ENCODE measurements around the gene PHC2. TPM values are rescaled to one million over a fixed set of nuclear protein-coding genes. Genes with fewer than 3 reads are reported as not detected.
"Not testable (repeated sequence)": the region's sequence is repeated elsewhere in the genome, so short reads cannot be mapped to it uniquely, and the experiment has no call there.

The PHC2 gene
- total RNA-seq, 1 experiment from 2014 or later: 137 TPM

DNA sequence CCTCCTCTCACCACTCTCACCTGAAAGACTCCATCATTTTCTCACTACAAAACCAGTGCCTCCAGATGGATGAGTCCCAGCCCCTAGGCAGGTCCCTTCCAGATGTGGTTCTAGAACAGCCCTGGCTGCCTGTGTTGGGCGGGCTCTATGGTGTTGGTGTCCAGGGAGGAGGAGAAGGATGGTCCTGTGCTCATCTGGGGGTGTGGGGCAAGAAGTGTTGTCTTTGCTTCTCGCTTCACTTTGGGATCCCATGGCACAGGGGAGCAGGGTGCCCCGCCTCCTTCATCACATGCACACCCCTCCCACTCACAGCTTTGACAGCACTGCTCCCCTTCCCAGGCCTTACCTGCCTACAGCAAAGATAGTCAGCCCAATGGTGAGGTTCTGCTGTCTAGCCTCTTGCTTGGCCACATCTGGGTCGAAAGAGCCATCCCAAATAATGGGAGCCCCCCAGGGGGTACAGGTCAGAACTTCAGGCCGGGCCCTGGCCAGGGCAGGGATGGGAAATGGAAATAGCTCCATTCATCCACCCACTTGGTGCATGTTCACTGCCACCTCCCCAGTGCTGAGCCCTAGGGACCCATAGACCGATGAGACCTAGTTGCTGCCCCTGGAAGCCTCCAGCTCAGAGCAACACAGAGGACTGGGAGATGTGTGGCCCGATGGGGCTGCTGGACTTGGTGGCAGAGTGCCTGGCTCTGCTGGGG lies 119.0 kb downstream of the PHC2 start:
- CTCF ChIA-PET: interaction anchor here (5.4 kb wide), 1 partner anchor 15 kb away, joined by 33 read pairs; no protein-coding TSS in a partner anchor
- POLR2A ChIA-PET: no interaction called here
- no TSS peak for BruUV-seq (replicated peaks)

DNA sequence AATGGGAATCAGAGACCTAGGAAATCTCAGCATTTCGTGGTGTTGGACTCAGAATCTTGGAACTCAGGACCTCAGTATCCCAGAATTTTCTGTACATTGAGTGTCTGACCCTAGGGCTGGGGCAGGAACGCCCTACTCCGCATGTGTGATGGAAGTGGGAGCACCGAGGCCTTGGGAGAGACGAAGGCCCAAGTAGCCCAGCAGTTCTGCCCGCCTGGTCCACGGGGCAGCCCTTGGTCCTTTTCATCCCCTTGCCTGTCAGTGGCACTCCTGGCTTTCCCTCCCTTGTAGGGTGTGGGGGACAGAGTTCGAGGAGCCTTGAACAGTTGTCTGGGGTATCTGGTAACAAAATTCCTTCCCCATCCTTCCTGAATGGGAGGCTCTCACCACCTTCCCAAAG lies 120.2 kb downstream of the PHC2 start:
- no TSS peak for BruUV-seq (replicated peaks)
- Mint-ChIP-seq H3K9me3 (ENCODE audit: unreplicated experiment) (no peaks in the 10 kb centered on the region), H3K27me3 (ENCODE audit: insufficient read depth, unreplicated experiment) (no peaks in the 10 kb centered on the region), H3K36me3 (ENCODE audit: insufficient read depth, unreplicated experiment) (no peaks in the 10 kb centered on the region), H3K4me1 (ENCODE audit: insufficient read depth, unreplicated experiment) (no peaks in the 10 kb centered on the region), H3K27ac (ENCODE audit: low read depth, unreplicated experiment) (no peak overlapping the region), H3K4me3 (ENCODE audit: unreplicated experiment) (no peak overlapping the region)
- intact Hi-C loops (cut with micrococcal nuclease): no loop called here
- POLR2A ChIA-PET: no interaction called here
- DNase-seq (ENCODE audit: unreplicated experiment): no peak
- no peak for TF ChIP-seq CTCF (IDR thresholded peaks at IDR 0.05; ENCODE audit: unreplicated experiment)
- CTCF ChIA-PET: interaction anchor here (0.9 to 5.4 kb wide), 2 partner anchors 14 to 22 kb away, joined by 3 to 33 read pairs; no protein-coding TSS in a partner anchor

More for the DNA sequence above, 119.0 kb downstream of the PHC2 start:
- intact Hi-C loops (cut with micrococcal nuclease): no loop called here
- no peak for TF ChIP-seq CTCF (IDR thresholded peaks at IDR 0.05; ENCODE audit: unreplicated experiment)
- Mint-ChIP-seq H3K9me3 (ENCODE audit: unreplicated experiment) (no peaks in the 10 kb centered on the region), H3K36me3 (ENCODE audit: insufficient read depth, unreplicated experiment) (no peaks in the 10 kb centered on the region), H3K4me1 (ENCODE audit: insufficient read depth, unreplicated experiment) (no peaks in the 10 kb centered on the region), H3K27ac (ENCODE audit: low read depth, unreplicated experiment) (no peak overlapping the region), H3K27me3 (ENCODE audit: insufficient read depth, unreplicated experiment) (no peaks in the 10 kb centered on the region), H3K4me3 (ENCODE audit: unreplicated experiment) (no peak overlapping the region)
- DNase-seq (ENCODE audit: unreplicated experiment): no peak

DNA sequence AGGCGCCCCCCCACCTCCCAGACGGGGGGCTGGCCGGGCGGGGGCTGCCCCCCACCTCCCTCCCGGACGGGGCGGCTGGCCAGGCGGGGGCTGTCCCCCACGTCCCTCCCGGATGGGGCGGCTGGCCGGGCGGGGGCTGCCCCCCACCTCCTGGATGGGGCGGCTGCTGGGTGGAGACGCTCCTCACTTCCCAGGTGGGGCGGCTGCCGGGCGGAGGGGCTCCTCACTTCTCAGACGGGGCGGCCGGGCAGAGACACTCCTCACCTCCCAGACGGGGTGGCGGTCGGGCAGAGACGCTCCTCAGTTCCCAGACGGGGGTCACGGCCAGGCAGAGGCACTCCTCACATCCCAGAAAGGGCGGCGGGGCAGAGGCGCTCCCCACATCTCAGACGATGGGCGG lies 121.5 kb downstream of the PHC2 start:
- not testable (repeated sequence) for H3K36me3 Mint-ChIP-seq (ENCODE audit: insufficient read depth, unreplicated experiment); DNase-seq (ENCODE audit: unreplicated experiment)

GRCh38 chr1:33307494-33307864 lies 123.4 kb downstream of the PHC2 start:
- H3K4me1 Mint-ChIP-seq (ENCODE audit: insufficient read depth, unreplicated experiment): no peaks in the 10 kb centered on the region
- POLR2A ChIA-PET: no interaction called here
- H3K27ac Mint-ChIP-seq (ENCODE audit: low read depth, unreplicated experiment): no peak overlapping the region
- no peaks in the 10 kb centered on the region for H3K36me3 Mint-ChIP-seq (ENCODE audit: insufficient read depth, unreplicated experiment)
- intact Hi-C loops (cut with micrococcal nuclease): no loop called here
- no TSS peak for BruUV-seq (replicated peaks)
- TF ChIP-seq CTCF (IDR thresholded peaks at IDR 0.05; ENCODE audit: unreplicated experiment): no peak
- CTCF ChIA-PET: no interaction called here
- H3K9me3 Mint-ChIP-seq (ENCODE audit: unreplicated experiment): no peaks in the 10 kb centered on the region
- H3K4me3 Mint-ChIP-seq (ENCODE audit: unreplicated experiment): no peak overlapping the region
- H3K27me3 Mint-ChIP-seq (ENCODE audit: insufficient read depth, unreplicated experiment): no peaks in the 10 kb centered on the region
- DNase-seq (ENCODE audit: unreplicated experiment): no peak

More for the DNA sequence above, 121.5 kb downstream of the PHC2 start:
- H3K9me3 Mint-ChIP-seq (ENCODE audit: unreplicated experiment); H3K4me1 Mint-ChIP-seq (ENCODE audit: insufficient read depth, unreplicated experiment); POLR2A ChIA-PET; H3K4me3 Mint-ChIP-seq (ENCODE audit: unreplicated experiment); H3K27ac Mint-ChIP-seq (ENCODE audit: low read depth, unreplicated experiment); intact Hi-C loops (cut with micrococcal nuclease); BruUV-seq (replicated peaks); H3K27me3 Mint-ChIP-seq (ENCODE audit: insufficient read depth, unreplicated experiment): not testable (repeated sequence)
- CTCF ChIA-PET: interaction anchor here (5.4 kb wide), 1 partner anchor 13 kb away, joined by 33 read pairs; no protein-coding TSS in a partner anchor
